ENCODE data around the gene CYP27B1. TPM values are rescaled to one million over a fixed set of nuclear protein-coding genes. Genes with fewer than 3 reads are reported as not detected.

CYP27B1 gene
- total and polyA plus RNA-seq, 4 experiments from 2014 or later: 0.55 to 1.4 (median 0.78) TPM

GRCh38 chr12:57754411-57755193 lies 12.3 kb downstream of the CYP27B1 start, which contains the start of gene MARCHF9:
Gene MARCHF9, plus strand, starts transcription at chr12:57755103. Its CDS starts 426 bp downstream, at chr12:57755529.
- peak within 1 kb of the TSS; percentile 82 for H3K27ac ChIP-seq (ENCODE audit: low read depth, low read length)
- H3K4me1 Mint-ChIP-seq: peaks cover 54 to 71% (median 62%) of the 10 kb centered on the region in 4 donors
- peaks cover 62% of the 10 kb centered on the region for H3K4me1 ChIP-seq (ENCODE audit: insufficient read depth, low read length)
- peak within 1 kb of the TSS in 1 of 2 donors; percentile 50 for H3K4me3 ChIP-seq (ENCODE audit: low read length in 2 of 2)
- DNase-seq: peak; percentile 83 to 95 (median 85)
- no peaks in the 10 kb centered on the region for H3K27me3 Mint-ChIP-seq
- ChIA-PET CTCF (ENCODE audit: partially characterized antibody) (interaction anchor here (0.9 to 3.0 kb wide), 4 partner anchors 9 to 27 kb away, joined by 3 to 51 read pairs (median 3); partner anchors contain the start of gene TSPAN31), POLR2A (ENCODE audit: partially characterized antibody) (interaction anchor here (0.6 to 3.9 kb wide), 11 partner anchors 10 to 1823 kb away, joined by 3 to 36 read pairs (median 8); partner anchors contain the start of genes ATP23, CTDSP2, EEF1AKMT3 and METTL1)
- no peaks in the 10 kb centered on the region for H3K9me3 Mint-ChIP-seq
- no peaks in the 10 kb centered on the region for H3K27me3 ChIP-seq (ENCODE audit: insufficient read depth, low read length)
- H3K36me3 Mint-ChIP-seq: peaks cover 21 to 42% of the 10 kb centered on the region in 2 donors
- intact Hi-C loops (cut with micrococcal nuclease): loop anchor here (2.0 to 5.0 kb wide), 3 partner anchors 14 to 667 kb away; partner anchors contain the start of genes CTDSP2 and NAB2
- peak within 1 kb of the TSS; percentile 88 to 98 (median 95) for H3K4me3 Mint-ChIP-seq
- H3K27ac Mint-ChIP-seq: peak within 1 kb of the TSS; percentile 91 to 100 (median 99)
- H3K36me3 ChIP-seq (ENCODE audit: insufficient read depth, low read length): peaks cover 17% of the 10 kb centered on the region
- no peaks in the 10 kb centered on the region for H3K9me3 ChIP-seq (ENCODE audit: control insufficient read depth in 1 of 2, low read length in 2 of 2)

GRCh38 chr12:57753756-57754337 lies 13.0 kb downstream of the CYP27B1 start:
- peak overlapping the region; percentile 82 for H3K27ac ChIP-seq (ENCODE audit: low read depth, low read length)
- DNase-seq: no peak
- ChIA-PET POLR2A (ENCODE audit: partially characterized antibody) (interaction anchor here (0.6 to 3.9 kb wide), 10 partner anchors 9 to 1822 kb away, joined by 3 to 36 read pairs (median 12); partner anchors contain the start of genes ATP23, CTDSP2, EEF1AKMT3 and METTL1), CTCF (ENCODE audit: partially characterized antibody) (interaction anchor here (0.9 to 1.0 kb wide), 3 partner anchors 9 to 27 kb away, joined by 3 read pairs; partner anchors contain the start of gene TSPAN31)
- H3K27me3 ChIP-seq (ENCODE audit: insufficient read depth, low read length): no peaks in the 10 kb centered on the region
- H3K4me1 ChIP-seq (ENCODE audit: insufficient read depth, low read length): peaks cover 54% of the 10 kb centered on the region
- Mint-ChIP-seq H3K4me1 (peaks cover 50 to 65% (median 57%) of the 10 kb centered on the region in 4 donors), H3K4me3 (peak overlapping the region; percentile 82 to 98 (median 95)), H3K36me3 (peaks cover 19 to 40% of the 10 kb centered on the region in 2 donors), H3K9me3 (no peaks in the 10 kb centered on the region), H3K27me3 (no peaks in the 10 kb centered on the region), H3K27ac (peak overlapping the region; percentile 87 to 100 (median 99))
- H3K9me3 ChIP-seq (ENCODE audit: control insufficient read depth in 1 of 2, low read length in 2 of 2): no peaks in the 10 kb centered on the region
- peak overlapping the region in 1 of 2 donors; percentile 29 for H3K4me3 ChIP-seq (ENCODE audit: low read length in 2 of 2)
- H3K36me3 ChIP-seq (ENCODE audit: insufficient read depth, low read length): peaks cover 21% of the 10 kb centered on the region
- intact Hi-C loops (cut with micrococcal nuclease): loop anchor here (2.0 to 5.0 kb wide), 3 partner anchors 13 to 667 kb away; partner anchors contain the start of genes CTDSP2 and NAB2

GRCh38 chr12:57752668-57753000 lies 14.2 kb downstream of the CYP27B1 start:
- peak overlapping the region; percentile 82 to 98 (median 90) for H3K4me3 Mint-ChIP-seq
- H3K27ac Mint-ChIP-seq: peak overlapping the region; percentile 87 to 100 (median 99)
- H3K4me3 ChIP-seq (ENCODE audit: low read length in 2 of 2): peak overlapping the region in 1 of 2 donors; percentile 6
- H3K27me3 Mint-ChIP-seq: no peaks in the 10 kb centered on the region
- ChIA-PET POLR2A (ENCODE audit: partially characterized antibody) (interaction anchor here (0.7 to 1.3 kb wide), 8 partner anchors 9 to 1823 kb away, joined by 3 to 21 read pairs (median 4); partner anchors contain the start of genes CYP27B1, DDIT3, EEF1AKMT3 and METTL1), CTCF (ENCODE audit: partially characterized antibody) (interaction anchor here (1.0 to 1.2 kb wide), 3 partner anchors 12 to 59 kb away, joined by 3 to 5 read pairs (median 4); partner anchors contain the start of gene OS9)
- H3K4me1 ChIP-seq (ENCODE audit: insufficient read depth, low read length): peaks cover 52% of the 10 kb centered on the region
- peaks cover 16% of the 10 kb centered on the region for H3K36me3 ChIP-seq (ENCODE audit: insufficient read depth, low read length)
- H3K27me3 ChIP-seq (ENCODE audit: insufficient read depth, low read length): no peaks in the 10 kb centered on the region
- intact Hi-C loops (cut with micrococcal nuclease): loop anchor here (1.0 to 5.0 kb wide), 5 partner anchors 8 to 665 kb away; partner anchors contain the start of genes CTDSP2, EEF1AKMT3, METTL1 and NAB2
- no peaks in the 10 kb centered on the region for H3K9me3 Mint-ChIP-seq
- no peak for DNase-seq
- peaks cover 19 to 37% of the 10 kb centered on the region in 2 donors for H3K36me3 Mint-ChIP-seq
- peak overlapping the region; percentile 82 for H3K27ac ChIP-seq (ENCODE audit: low read depth, low read length)
- H3K9me3 ChIP-seq (ENCODE audit: control insufficient read depth in 1 of 2, low read length in 2 of 2): no peaks in the 10 kb centered on the region
- H3K4me1 Mint-ChIP-seq: peaks cover 46 to 57% (median 53%) of the 10 kb centered on the region in 4 donors

GRCh38 chr12:57751788-57752667 lies 14.8 kb downstream of the CYP27B1 start, which contains the start of gene CDK4:
Gene CDK4, minus strand, starts transcription at chr12:57752310. Its CDS starts 593 bp downstream, at chr12:57751717.
- POLR2A ChIA-PET (ENCODE audit: partially characterized antibody): interaction anchor here (0.6 to 1.3 kb wide), 11 partner anchors 8 to 1822 kb away, joined by 3 to 21 read pairs (median 3); partner anchors contain the start of genes CYP27B1, DDIT3, EEF1AKMT3 and METTL1

GRCh38 chr12:57751432-57751787 lies 15.5 kb downstream of the CYP27B1 start:
- intact Hi-C loops (cut with micrococcal nuclease): loop anchor here (5.0 kb wide), 2 partner anchors 96 to 664 kb away; partner anchors contain the start of genes CTDSP2 and NAB2
- Histone ChIP-seq H3K4me1 (ENCODE audit: insufficient read depth, low read length) (peaks cover 44% of the 10 kb centered on the region), H3K36me3 (ENCODE audit: insufficient read depth, low read length) (peaks cover 25% of the 10 kb centered on the region), H3K27ac (ENCODE audit: low read depth, low read length) (peak overlapping the region; percentile 82), H3K27me3 (ENCODE audit: insufficient read depth, low read length) (no peaks in the 10 kb centered on the region), H3K9me3 (ENCODE audit: control insufficient read depth in 1 of 2, low read length in 2 of 2) (no peaks in the 10 kb centered on the region), H3K4me3 (ENCODE audit: low read length in 2 of 2) (peak overlapping the region; percentile 30 to 80)
- POLR2A ChIA-PET (ENCODE audit: partially characterized antibody): interaction anchor here (1.0 to 2.1 kb wide), 7 partner anchors 8 to 160 kb away, joined by 3 to 21 read pairs (median 5); partner anchors contain the start of genes CYP27B1, EEF1AKMT3, METTL1 and PIP4K2C
- H3K27ac Mint-ChIP-seq: peak overlapping the region; percentile 87 to 100 (median 99)
- no peaks in the 10 kb centered on the region for H3K27me3 Mint-ChIP-seq
- H3K4me3 Mint-ChIP-seq: peak overlapping the region; percentile 82 to 98 (median 90)
- no peak for DNase-seq
- no peaks in the 10 kb centered on the region for H3K9me3 Mint-ChIP-seq
- CTCF ChIA-PET (ENCODE audit: partially characterized antibody): interaction anchor here (0.7 to 1.2 kb wide), 3 partner anchors 10 to 57 kb away, joined by 3 to 5 read pairs (median 4); partner anchors contain the start of gene OS9
- peaks cover 19 to 41% of the 10 kb centered on the region in 2 donors for H3K36me3 Mint-ChIP-seq
- H3K4me1 Mint-ChIP-seq: peaks cover 40 to 53% (median 47%) of the 10 kb centered on the region in 4 donors

More at GRCh38 chr12:57751788-57752667, 14.8 kb downstream of the CYP27B1 start, which contains the start of gene CDK4:
- Histone ChIP-seq H3K27me3 (ENCODE audit: insufficient read depth, low read length) (no peaks in the 10 kb centered on the region), H3K9me3 (ENCODE audit: control insufficient read depth in 1 of 2, low read length in 2 of 2) (no peaks in the 10 kb centered on the region), H3K4me1 (ENCODE audit: insufficient read depth, low read length) (peaks cover 50% of the 10 kb centered on the region), H3K36me3 (ENCODE audit: insufficient read depth, low read length) (peaks cover 19% of the 10 kb centered on the region), H3K27ac (ENCODE audit: low read depth, low read length) (peak within 1 kb of the TSS; percentile 82), H3K4me3 (ENCODE audit: low read length in 2 of 2) (peak within 1 kb of the TSS; percentile 30 to 80)
- intact Hi-C loops (cut with micrococcal nuclease): loop anchor here (1.0 to 5.0 kb wide), 5 partner anchors 8 to 665 kb away; partner anchors contain the start of genes CTDSP2, EEF1AKMT3, METTL1 and NAB2
- Mint-ChIP-seq H3K4me3 (peak within 1 kb of the TSS; percentile 82 to 98 (median 90)), H3K27ac (peak within 1 kb of the TSS; percentile 87 to 100 (median 99)), H3K9me3 (no peaks in the 10 kb centered on the region), H3K36me3 (peaks cover 22 to 41% of the 10 kb centered on the region in 2 donors), H3K27me3 (no peaks in the 10 kb centered on the region), H3K4me1 (peaks cover 46 to 58% (median 51%) of the 10 kb centered on the region in 4 donors)
- peak; percentile 97 to 100 (median 99) for DNase-seq
- CTCF ChIA-PET (ENCODE audit: partially characterized antibody): interaction anchor here (1.0 to 1.2 kb wide), 3 partner anchors 11 to 58 kb away, joined by 3 to 5 read pairs (median 4); partner anchors contain the start of gene OS9

All from CD4-positive, alpha-beta memory T cell (primary cell).